Measurements from ENCODE around the gene FBXL7.

- TF ChIP-seq CTCF (IDR thresholded peaks at IDR 0.05; ENCODE audit: control extremely low read depth in 1 of 3, insufficient read depth in 1 of 3, low read depth in 1 of 3, low read length in 3 of 3) (no peak), EZH2 (IDR thresholded peaks at IDR 0.05; ENCODE audit: low read depth, low read length, severe bottlenecking) (no peak), SP2 (IDR thresholded peaks at IDR 0.05; ENCODE audit: low read length) (no peak), TAF1 (IDR thresholded peaks at IDR 0.05; ENCODE audit: low read depth, low read length) (no peak)
These were observed 286.9 kb downstream of the FBXL7 start for GRCh38 chr5:15786884-15787283.

Measured in H1 (cell line).